Effector memory CD4-positive, alpha-beta T cell (primary cell): ENCODE data around the gene CUX1.

Source experiments
- DNase-seq, 3 donors: peaks; one replicate each; pipeline ENCODE4 v3.0.0-alpha.2; 2020
- H3K27ac ChIP-seq: 2 replicates; pipeline ENCODE4 v1.7.0; 2013; ENCODE audit warnings: mild to moderate bottlenecking, low read length, moderate library complexity; ENCODE audit not compliant: insufficient read depth, poor library complexity, severe bottlenecking
- H3K27me3 ChIP-seq: replicated peaks from 2 replicates; pipeline ENCODE4 v1.7.0; 2013; ENCODE audit warnings: mild to moderate bottlenecking, low read length; ENCODE audit not compliant: insufficient read depth, control insufficient read depth, poor library complexity, severe bottlenecking
- H3K36me3 ChIP-seq: 2 replicates; pipeline ENCODE4 v1.7.0; 2013; ENCODE audit warnings: mild to moderate bottlenecking, low read length, moderate library complexity; ENCODE audit not compliant: control insufficient read depth, insufficient read depth
- H3K4me1 ChIP-seq: 2 replicates; pipeline ENCODE4 v1.7.0; 2013; ENCODE audit warnings: low read length, mild to moderate bottlenecking; ENCODE audit not compliant: control insufficient read depth, insufficient read depth, poor library complexity, severe bottlenecking
- H3K4me3 ChIP-seq: 2 replicates; pipeline ENCODE4 v1.7.0; 2013; ENCODE audit warnings: low read length, low read depth, mild to moderate bottlenecking; ENCODE audit not compliant: insufficient read depth, poor library complexity, severe bottlenecking
- H3K9me3 ChIP-seq: 2 replicates; pipeline ENCODE4 v1.7.0; 2013; ENCODE audit warnings: mild to moderate bottlenecking, low read length, moderate library complexity; ENCODE audit not compliant: control insufficient read depth

CUX1 gene

GRCh38 chr7:102214477-102215072, 397.1 kb downstream of the CUX1 start:
- no peaks in the 10 kb centered on the region for H3K4me1 ChIP-seq
- no peaks in the 10 kb centered on the region for H3K9me3 ChIP-seq
- DNase-seq, result no peak
- no peaks in the 10 kb centered on the region for H3K36me3 ChIP-seq
- no peaks in the 10 kb centered on the region for H3K27me3 ChIP-seq
- no peak overlapping the region for H3K4me3 ChIP-seq
- H3K27ac ChIP-seq, result no peak overlapping the region

DNA sequence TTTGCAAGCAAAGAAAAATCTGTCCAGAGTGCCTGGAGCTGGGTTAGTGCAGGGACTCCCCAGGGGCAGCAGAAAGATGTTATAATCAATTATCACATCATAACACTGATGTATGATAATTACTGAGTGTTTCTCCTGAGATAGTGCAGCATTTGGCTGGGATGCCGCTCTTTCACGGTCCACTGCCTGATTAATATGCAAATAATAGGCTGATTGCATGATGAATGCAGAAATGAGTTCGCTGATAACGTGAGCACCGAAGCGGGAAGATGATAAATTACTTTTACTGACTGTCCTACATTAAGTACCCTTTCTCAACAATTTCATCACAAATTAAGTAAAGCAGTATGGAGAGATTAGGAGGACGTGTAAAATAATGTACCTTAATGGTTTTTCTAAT, 397.8 kb downstream of the CUX1 start:
- H3K4me3 ChIP-seq, result no peak overlapping the region
- no peaks in the 10 kb centered on the region for H3K36me3 ChIP-seq
- DNase-seq, result no peak
- no peak overlapping the region for H3K27ac ChIP-seq
- H3K27me3 ChIP-seq, result no peaks in the 10 kb centered on the region
- H3K4me1 ChIP-seq, result no peaks in the 10 kb centered on the region
- H3K9me3 ChIP-seq, result no peaks in the 10 kb centered on the region

GRCh38 chr7:102215711-102216110, 398.3 kb downstream of the CUX1 start:
- no peak for DNase-seq
- H3K27ac ChIP-seq, result no peak overlapping the region
- H3K9me3 ChIP-seq, result no peaks in the 10 kb centered on the region
- H3K4me1 ChIP-seq, result no peaks in the 10 kb centered on the region
- H3K36me3 ChIP-seq, result no peaks in the 10 kb centered on the region
- no peak overlapping the region for H3K4me3 ChIP-seq
- H3K27me3 ChIP-seq, result no peaks in the 10 kb centered on the region

DNA sequence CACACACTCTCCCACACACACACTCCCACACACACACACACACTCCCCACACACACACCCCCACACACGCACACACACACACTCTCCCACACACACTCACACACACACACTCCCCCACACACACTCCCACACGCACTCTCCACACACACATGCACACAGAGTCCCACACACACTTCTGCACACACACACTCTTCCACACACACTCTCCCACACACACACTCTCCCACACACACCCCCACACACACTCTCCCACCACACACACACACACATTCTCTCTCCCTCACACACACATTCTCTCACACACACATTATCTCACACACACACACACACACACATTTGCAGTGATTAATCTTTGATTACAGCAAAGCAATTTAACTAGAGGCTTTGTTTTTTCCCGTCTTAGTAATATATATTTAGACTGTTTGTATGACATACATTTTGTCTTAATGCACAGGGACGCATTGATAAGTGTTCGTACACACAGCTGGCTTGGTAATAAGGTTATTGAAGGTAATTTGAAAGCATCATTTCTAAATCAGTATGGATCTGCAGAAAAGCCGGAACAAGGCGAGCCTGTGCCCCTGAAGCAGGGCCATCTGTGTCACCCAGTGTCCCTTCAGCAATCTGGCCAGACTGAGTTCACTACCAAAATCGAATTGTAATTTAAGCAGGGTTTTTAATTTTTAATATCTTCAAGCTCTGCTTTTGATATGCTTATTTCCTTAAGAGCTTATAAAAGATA, 399.3 kb downstream of the CUX1 start:
- Histone ChIP-seq H3K9me3 (no peaks in the 10 kb centered on the region), H3K4me3 (no peak overlapping the region), H3K27me3 (no peaks in the 10 kb centered on the region), H3K27ac (no peak overlapping the region), H3K4me1 (no peaks in the 10 kb centered on the region), H3K36me3 (no peaks in the 10 kb centered on the region)
- DNase-seq, result no peak

DNA sequence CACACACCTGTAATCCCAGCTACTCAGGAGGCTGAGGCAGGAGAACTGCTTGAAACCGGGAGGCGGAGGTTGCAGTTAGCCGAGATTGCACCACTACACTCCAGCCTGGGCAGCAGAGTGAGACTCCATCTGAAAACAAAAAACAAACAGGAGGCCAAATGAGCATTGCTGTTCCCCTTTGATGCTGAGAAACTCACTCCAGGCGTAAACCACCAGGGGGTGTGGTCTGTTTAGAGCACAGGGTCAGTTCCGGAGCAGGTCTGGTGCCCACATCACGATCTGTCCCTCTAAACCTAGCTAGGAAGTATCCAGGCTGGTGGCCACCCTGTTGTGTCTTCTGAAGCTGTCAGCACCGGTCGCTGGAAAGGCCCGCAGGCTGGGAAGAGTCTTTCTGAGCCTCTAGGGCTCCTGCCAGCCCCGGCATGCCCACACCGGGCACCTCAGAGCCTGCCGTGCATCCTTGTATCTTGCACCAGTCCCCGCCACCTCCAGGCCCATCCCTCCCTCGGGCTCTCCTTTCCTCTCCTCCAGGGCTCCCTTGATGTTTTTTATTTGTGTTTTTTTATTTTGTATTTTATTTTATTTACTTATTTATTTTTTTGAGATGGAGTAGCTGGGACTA, 402.9 kb downstream of the CUX1 start:
- Histone ChIP-seq H3K27ac (no peak overlapping the region), H3K27me3 (no peaks in the 10 kb centered on the region), H3K4me3 (no peak overlapping the region), H3K9me3 (no peaks in the 10 kb centered on the region), H3K36me3 (no peaks in the 10 kb centered on the region), H3K4me1 (no peaks in the 10 kb centered on the region)
- DNase-seq, result no peak

GRCh38 chr7:102220960-102221800, 403.8 kb downstream of the CUX1 start:
- H3K36me3 ChIP-seq, result no peaks in the 10 kb centered on the region
- H3K27ac ChIP-seq, result no peak overlapping the region
- DNase-seq, result no peak
- no peaks in the 10 kb centered on the region for H3K27me3 ChIP-seq
- H3K4me1 ChIP-seq, result no peaks in the 10 kb centered on the region
- no peaks in the 10 kb centered on the region for H3K9me3 ChIP-seq
- H3K4me3 ChIP-seq, result no peak overlapping the region

- Histone ChIP-seq H3K9me3 (no peaks in the 10 kb centered on the region), H3K27me3 (no peaks in the 10 kb centered on the region), H3K36me3 (no peaks in the 10 kb centered on the region), H3K27ac (no peak overlapping the region), H3K4me1 (no peaks in the 10 kb centered on the region), H3K4me3 (no peak overlapping the region)
- DNase-seq, result no peak
These were observed 404.5 kb downstream of the CUX1 start for GRCh38 chr7:102221961-102222360.

- DNase-seq, result no peak
These were observed 405.0 kb downstream of the CUX1 start for GRCh38 chr7:102222445-102222844.

GRCh38 chr7:102223184-102223583, 405.8 kb downstream of the CUX1 start:
- Histone ChIP-seq H3K4me3 (no peak overlapping the region), H3K4me1 (no peaks in the 10 kb centered on the region), H3K27me3 (no peaks in the 10 kb centered on the region), H3K27ac (no peak overlapping the region), H3K9me3 (no peaks in the 10 kb centered on the region), H3K36me3 (peaks cover 4% of the 10 kb centered on the region)
- no peak for DNase-seq

More at GRCh38 chr7:102222445-102222844, 405.0 kb downstream of the CUX1 start:
- Histone ChIP-seq H3K4me1 (no peaks in the 10 kb centered on the region), H3K9me3 (no peaks in the 10 kb centered on the region), H3K27ac (no peak overlapping the region), H3K27me3 (no peaks in the 10 kb centered on the region), H3K36me3 (peaks cover 3% of the 10 kb centered on the region), H3K4me3 (no peak overlapping the region)
